IPS DF 6.9 (cell line): ENCODE results near the gene IL25.
"Not testable (repeated sequence)": the region's sequence is repeated elsewhere in the genome, so short reads cannot be mapped to it uniquely, and the experiment has no call there.

Experiments
- DNase-seq: peaks from one replicate; pipeline ENCODE4 v3.0.0-alpha.2; 2013; ENCODE audit warnings: low read depth, low spot score
- H3K27ac ChIP-seq: one replicate; pipeline ENCODE4 v1.5.1; 2013; ENCODE audit warnings: low read length, control low read depth
- H3K27me3 ChIP-seq: 2 replicates; pipeline ENCODE4 v1.6.1; 2013; ENCODE audit warnings: mild to moderate bottlenecking, low read length; ENCODE audit not compliant: control insufficient read depth, insufficient read depth
- H3K36me3 ChIP-seq: 2 replicates; pipeline ENCODE4 v1.6.1; 2013; ENCODE audit warnings: low read length; ENCODE audit not compliant: control insufficient read depth, insufficient read depth
- H3K4me1 ChIP-seq: 2 replicates; pipeline ENCODE4 v1.6.1; 2013; ENCODE audit warnings: low read length; ENCODE audit not compliant: control insufficient read depth, insufficient read depth
- H3K4me3 ChIP-seq: 2 replicates; pipeline ENCODE4 v1.5.1; 2013; ENCODE audit warnings: mild to moderate bottlenecking, low read length
- H3K9me3 ChIP-seq: 2 replicates; pipeline ENCODE4 v1.6.1; 2013; ENCODE audit warnings: low read length, inconsistent platforms; ENCODE audit not compliant: control insufficient read depth, insufficient read depth
- WGBS: extraction: QIAGEN DNeasy Blood & Tissue Kit; methylation state at CpG from one replicate; pipeline ENCODE4 v1.1.7; 2013; ENCODE audit warnings: mixed read lengths, missing lambda C conversion rate; ENCODE audit not compliant: insufficient read length, insufficient coverage; 5-methylcytosine and 5-hydroxymethylcytosine counted together

The IL25 gene

GRCh38 chr14:23421594-23421993, 49.0 kb downstream of the IL25 start:
- H3K27me3 ChIP-seq, result no peaks in the 10 kb centered on the region
- H3K9me3 ChIP-seq, result no peaks in the 10 kb centered on the region
- H3K27ac ChIP-seq, result no peak overlapping the region
- H3K4me1 ChIP-seq, result no peaks in the 10 kb centered on the region
- no peaks in the 10 kb centered on the region; the same call in 1 of the 2 replicates for H3K36me3 ChIP-seq
- DNase-seq, result no peak
- H3K4me3 ChIP-seq, result no peak overlapping the region

DNA sequence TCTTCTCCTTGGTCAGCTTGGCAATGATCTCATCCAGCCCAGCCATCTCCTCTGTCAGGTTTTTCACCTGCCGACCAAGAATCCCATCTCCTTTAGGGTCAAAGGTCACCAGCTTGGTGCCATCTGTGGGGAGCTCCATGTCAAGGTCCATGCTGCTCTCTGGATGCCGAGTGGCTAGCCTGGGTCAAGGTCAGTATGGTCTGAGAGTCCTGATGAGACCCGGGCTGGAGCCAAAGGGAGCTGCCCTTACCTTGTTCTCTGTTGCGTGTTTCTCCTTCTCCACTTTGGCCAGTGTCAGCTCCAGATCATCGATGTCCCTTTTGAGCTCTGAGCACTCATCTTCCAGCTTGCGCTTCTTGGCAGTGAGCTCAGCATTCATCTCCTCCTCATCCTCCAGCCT, 51.0 kb downstream of the IL25 start:
- Histone ChIP-seq H3K9me3 (no peaks in the 10 kb centered on the region), H3K4me3 (no peak overlapping the region), H3K27ac (no peak overlapping the region), H3K27me3 (no peaks in the 10 kb centered on the region), H3K36me3 (no peaks in the 10 kb centered on the region), H3K4me1 (no peaks in the 10 kb centered on the region)
- DNase-seq, result no peak
- WGBS, result no CpG with 5 or more reads among the region's 6 CpGs

GRCh38 chr14:23425169-23425568, 52.6 kb downstream of the IL25 start:
- no peaks in the 10 kb centered on the region for H3K27me3 ChIP-seq
- no CpG with 5 or more reads among the region's 10 CpGs for WGBS

GRCh38 chr14:23425798-23426197, 53.2 kb downstream of the IL25 start:
- DNase-seq, H3K36me3 ChIP-seq, H3K27ac ChIP-seq, H3K27me3 ChIP-seq, H3K9me3 ChIP-seq, H3K4me1 ChIP-seq, H3K4me3 ChIP-seq: not testable (repeated sequence)
- WGBS, result no CpG with 5 or more reads among the region's 6 CpGs

More at GRCh38 chr14:23425169-23425568, 52.6 kb downstream of the IL25 start:
- H3K9me3 ChIP-seq, result no peaks in the 10 kb centered on the region
- no peaks in the 10 kb centered on the region for H3K4me1 ChIP-seq
- H3K27ac ChIP-seq, result no peak overlapping the region
- no peak for DNase-seq
- H3K36me3 ChIP-seq, result no peaks in the 10 kb centered on the region
- H3K4me3 ChIP-seq, result no peak overlapping the region
